Activated CD4-positive, alpha-beta T cell treated with anti-CD3 and anti-CD28 coated beads, Interleukin-2, amount 50 U/mL, for 48 hours (primary cell): ENCODE data around the gene MSANTD2.

Experiments
- DNase-seq, 2 experiments: peaks; one replicate each; pipeline ENCODE4 v3.0.0-alpha.2; 2020

Gene MSANTD2

DNA sequence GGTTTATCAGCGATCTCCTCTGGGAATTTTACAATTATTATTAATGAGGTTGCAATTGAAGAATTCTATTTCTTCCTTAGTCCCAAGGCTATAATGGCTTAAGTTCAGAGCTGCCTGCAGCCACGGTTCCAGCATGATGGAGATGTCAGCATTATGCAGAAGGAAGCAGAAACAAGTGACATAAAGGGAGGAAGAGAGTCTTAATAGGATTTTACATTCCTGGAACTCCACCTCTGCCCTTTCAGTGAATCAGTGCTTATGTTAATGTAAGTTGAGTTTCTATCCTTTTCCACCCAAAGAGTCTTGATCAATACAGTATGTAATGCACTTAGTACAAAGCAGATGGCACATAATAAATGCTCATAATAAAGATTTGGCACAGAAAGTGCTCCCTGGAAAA lies 72.1 kb downstream of the MSANTD2 start:
- DNase-seq, result no peak

DNA sequence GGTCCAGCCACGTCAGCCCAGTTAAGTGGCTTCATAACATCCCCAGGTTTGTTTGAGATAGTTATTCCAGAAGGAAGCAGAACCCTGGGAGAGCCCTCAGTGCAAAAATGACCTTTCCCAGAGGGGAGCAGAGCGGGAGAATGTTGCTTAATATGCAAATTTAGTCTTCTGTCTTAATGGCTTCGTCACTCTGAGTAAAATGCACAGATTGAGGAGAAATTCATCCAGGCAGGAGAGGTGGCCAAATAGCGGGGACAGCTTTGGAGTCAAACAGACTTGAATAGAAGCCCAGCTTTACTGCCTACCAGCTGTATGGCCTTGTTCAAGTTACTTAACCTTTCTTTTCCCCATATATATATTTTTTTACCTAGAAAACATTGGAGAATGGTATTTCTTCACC lies 72.7 kb downstream of the MSANTD2 start:
- no peak for DNase-seq

DNA sequence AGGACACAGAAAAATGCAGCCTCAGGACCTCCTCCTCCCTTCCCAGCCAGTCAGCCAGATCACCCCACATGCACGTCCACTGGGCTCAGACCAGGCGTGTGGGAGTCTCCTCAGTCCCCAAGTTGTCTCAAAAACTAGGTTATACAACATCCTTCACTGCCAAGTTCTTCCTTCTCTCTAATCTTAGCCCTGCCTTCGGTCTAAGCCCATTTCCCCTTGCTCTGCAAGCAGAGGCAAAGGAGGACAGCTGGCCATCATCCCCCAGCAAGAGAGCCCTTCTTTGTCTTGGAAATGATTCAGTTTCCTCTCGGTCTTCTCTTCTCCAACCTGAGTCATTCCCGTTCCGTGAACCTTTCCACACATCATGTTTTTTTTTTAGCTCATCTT lies 74.5 kb downstream of the MSANTD2 start:
- no peak for DNase-seq

DNA sequence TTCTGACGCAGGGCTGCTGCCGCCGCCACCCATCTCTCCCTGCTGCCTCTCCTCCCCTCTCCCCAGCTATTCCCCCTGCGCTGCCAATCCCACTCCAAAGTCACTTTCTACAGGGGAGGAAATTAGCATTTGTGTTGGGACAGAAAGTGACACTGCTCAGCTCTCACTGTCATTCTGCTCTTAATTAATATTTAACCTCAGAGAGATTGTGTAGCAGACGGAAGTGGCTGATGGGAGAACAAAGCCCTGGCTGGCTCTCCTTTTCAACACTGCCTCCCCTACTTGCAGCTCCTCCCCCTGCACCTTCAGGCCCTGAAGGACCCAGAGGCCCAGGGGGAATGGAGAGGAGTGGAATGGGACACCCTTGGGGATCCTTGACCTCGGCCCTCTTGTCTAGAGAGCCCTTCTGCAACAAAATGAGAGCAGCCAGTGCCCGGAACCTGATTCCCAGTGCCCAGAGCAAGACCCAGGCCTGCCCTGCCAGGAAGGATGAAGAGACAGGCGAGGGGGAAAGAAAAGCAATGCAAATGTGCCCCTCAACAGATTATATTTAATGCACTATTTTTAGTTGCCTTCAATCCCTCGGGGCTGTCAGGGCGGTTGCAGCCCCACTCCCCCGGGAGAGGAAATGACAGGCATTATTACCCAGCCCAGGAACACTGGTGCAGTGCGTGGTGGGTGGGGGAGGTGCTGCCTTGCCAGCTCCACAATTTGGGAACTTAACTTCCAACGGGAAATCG lies 75.1 kb downstream of the MSANTD2 start:
- DNase-seq, result no peak

DNA sequence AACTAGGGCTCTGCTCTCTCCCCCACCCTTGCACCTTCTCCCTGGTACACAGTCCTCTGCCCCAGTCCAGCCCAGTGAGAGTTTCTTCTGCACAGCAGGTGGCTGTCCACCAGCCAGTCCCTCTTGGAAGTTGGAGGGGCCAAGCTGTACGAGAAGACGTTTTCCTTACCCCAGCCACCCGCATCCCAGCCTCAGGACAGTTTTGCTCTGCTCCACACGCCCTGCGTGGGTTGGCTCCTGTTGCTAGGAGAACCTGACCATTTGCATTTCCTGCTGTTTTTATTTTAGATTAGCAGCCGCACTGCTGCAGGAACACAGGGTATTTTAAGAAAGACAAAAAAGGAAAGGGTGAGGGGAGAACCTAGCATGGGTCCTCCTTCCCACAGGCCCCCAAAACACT lies 78.0 kb downstream of the MSANTD2 start:
- no peak for DNase-seq

DNA sequence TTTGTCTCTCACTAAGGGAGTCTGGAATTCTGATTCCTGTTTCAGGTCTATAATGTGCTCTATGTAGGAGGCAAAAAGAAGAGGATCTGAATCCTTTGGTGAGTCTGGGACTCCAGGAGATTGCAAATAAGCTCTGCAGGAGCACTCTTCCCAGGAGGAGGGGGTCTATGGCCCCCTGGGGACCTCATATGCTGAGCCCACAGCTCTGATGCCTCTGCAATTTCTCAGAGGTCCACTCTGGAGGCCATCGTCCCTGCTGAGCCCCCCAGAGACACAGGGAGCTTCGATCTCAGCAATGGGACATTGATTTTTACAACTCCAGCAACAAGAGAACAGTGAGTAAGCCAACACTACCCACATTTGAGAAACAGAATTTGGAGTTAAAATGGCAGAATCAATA lies 80.7 kb downstream of the MSANTD2 start:
- DNase-seq, result no peak

DNA sequence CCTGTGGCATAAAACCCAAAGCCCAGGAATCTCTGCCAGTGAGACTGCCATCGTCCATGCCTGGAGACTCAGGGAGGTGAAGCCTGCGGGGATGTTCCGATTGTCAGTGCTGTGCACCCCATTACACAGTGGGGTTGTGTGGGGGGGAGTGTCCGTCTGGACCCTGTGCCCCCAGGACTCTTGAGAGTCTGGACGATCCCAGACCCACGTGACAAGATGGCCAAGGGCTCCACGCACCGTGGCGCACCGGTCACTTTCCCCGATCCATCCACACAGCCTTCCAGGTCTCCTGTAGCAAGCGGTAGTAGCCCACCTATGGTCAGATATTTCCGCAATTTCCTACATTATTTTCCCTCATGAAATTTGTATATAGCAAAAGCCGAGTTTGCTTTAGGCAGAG lies 81.4 kb downstream of the MSANTD2 start:
- no peak for DNase-seq

DNA sequence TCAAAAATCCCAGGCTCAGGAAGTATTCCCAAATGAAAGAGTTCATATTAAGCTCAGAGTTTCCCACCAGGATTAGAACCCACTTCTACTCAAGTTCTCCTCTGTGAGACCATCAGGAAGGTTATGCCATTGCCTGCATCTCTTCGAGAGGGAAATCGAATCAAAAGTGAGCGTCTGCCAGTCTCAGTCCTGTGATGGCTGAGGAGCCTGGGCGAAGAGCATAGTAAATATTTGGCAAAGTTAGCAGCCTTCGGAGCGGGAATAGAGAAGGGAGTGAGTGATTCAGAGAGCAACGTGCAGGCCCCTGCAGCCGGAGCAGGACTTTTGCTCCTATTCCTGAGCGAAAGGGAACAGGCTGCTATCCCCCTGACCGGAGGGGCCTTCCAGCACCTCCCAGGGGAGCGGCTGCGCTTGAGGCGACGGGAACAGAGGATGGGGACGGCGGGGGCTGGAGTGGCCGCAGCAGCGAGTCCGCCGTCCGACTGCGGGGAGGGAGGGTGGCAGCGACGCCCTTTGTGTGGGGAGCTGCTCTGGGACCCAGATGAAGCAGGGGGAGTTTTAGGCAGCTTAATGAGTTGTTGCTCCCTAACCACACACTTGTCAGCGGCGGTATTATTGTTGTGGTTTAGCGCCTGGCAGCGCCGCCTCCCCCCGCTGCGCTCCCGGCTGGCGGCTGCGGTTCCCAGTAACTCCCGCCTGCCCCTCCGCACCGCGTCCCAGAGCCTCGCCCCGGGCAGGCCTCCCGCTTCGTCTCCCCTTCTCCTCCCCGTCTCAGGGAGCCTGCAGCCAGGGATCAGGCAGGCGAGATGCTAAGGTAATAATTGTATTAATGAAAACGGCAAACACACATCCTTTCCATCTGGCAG lies 82.2 kb downstream of the MSANTD2 start:
- DNase-seq, result peak in 1 of 2 experiments; percentile 12

DNA sequence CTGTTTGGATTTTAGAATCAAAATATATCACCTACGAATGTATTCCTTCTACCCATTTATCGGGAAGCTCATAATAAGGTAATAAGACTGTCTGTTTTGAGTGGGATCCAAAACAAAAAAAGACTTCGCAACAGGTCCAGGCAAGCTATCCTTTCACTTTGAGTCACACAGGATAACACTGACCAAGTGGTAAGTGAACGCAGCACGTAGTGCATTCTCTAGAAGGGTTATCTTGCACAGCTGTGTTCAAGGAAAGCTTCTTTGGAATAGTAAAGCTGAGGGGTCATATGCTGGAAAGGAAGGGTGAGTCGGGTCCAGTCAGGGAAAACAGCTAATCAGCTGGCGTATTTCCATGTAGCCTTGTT lies 82.8 kb downstream of the MSANTD2 start:
- DNase-seq, result no peak

DNA sequence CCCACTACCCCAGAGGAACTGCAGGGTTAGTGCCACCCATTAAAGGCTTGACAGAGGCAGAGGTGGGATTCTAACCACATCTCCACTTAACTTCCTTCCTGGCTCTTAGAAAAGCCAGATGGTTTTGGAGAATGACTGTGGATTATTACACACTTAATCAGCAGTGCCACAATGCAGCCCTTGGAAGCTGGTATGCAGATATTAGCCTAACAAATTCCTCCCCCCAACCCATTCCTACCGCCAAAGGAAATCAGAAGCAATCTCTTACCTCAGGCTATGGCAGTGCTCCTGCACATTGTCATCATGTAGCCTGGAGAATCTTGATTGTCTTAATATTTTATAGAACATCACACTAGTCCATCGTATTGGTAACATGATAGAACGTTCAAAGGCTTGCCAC lies 83.6 kb downstream of the MSANTD2 start:
- no peak for DNase-seq
